Progenitor cell of endocrine pancreas (in vitro differentiated cells): Measurements from ENCODE around the gene ZNF814. TPM values are rescaled to one million over a fixed set of nuclear protein-coding genes. Genes with fewer than 3 reads are reported as not detected.
"Not testable (repeated sequence)": the region's sequence is repeated elsewhere in the genome, so short reads cannot be mapped to it uniquely, and the experiment has no call there.

Source experiments
- DNase-seq: peaks from one replicate; pipeline ENCODE4 v3.0.0; 2021; ENCODE audit warnings: low spot score; ENCODE audit not compliant: unreplicated experiment
- H3K27ac Mint-ChIP-seq: 2 replicates; pipeline ENCODE4 v1.8.0; 2021; ENCODE audit warnings: mild to moderate bottlenecking, moderate library complexity, mixed read lengths
- H3K27me3 Mint-ChIP-seq: 2 replicates; pipeline ENCODE4 v1.8.0; 2021; ENCODE audit warnings: mixed read lengths
- H3K36me3 Mint-ChIP-seq: 2 replicates; pipeline ENCODE4 v1.8.0; 2022; ENCODE audit warnings: mixed read lengths; ENCODE audit not compliant: insufficient read depth
- H3K4me1 Mint-ChIP-seq: 2 replicates; pipeline ENCODE4 v1.8.0; 2021; ENCODE audit warnings: low read depth, mixed read lengths
- H3K4me3 Mint-ChIP-seq: 2 replicates; pipeline ENCODE4 v1.8.0; 2021; ENCODE audit warnings: low read depth, mild to moderate bottlenecking, moderate library complexity, mixed read lengths
- H3K9me3 Mint-ChIP-seq: 2 replicates; pipeline ENCODE4 v1.8.0; 2021; ENCODE audit warnings: low read depth, mixed read lengths
- CTCF ChIP-seq: fragments of 200-600 bp; sonication (generic); IDR thresholded peaks from one replicate; pipeline ENCODE4 v1.5.0; 2021; ENCODE audit warnings: antibody characterized with exemption, mild to moderate bottlenecking; ENCODE audit not compliant: unreplicated experiment
- total RNA-seq: library from RNA; stranded (reverse); gene quantifications from 2 replicates; pipeline ENCODE4 v1.2.1, GENCODE V29; 2021

Gene ZNF814
- total RNA-seq, 1 donor from 2014 or later = 54.9 TPM

DNA sequence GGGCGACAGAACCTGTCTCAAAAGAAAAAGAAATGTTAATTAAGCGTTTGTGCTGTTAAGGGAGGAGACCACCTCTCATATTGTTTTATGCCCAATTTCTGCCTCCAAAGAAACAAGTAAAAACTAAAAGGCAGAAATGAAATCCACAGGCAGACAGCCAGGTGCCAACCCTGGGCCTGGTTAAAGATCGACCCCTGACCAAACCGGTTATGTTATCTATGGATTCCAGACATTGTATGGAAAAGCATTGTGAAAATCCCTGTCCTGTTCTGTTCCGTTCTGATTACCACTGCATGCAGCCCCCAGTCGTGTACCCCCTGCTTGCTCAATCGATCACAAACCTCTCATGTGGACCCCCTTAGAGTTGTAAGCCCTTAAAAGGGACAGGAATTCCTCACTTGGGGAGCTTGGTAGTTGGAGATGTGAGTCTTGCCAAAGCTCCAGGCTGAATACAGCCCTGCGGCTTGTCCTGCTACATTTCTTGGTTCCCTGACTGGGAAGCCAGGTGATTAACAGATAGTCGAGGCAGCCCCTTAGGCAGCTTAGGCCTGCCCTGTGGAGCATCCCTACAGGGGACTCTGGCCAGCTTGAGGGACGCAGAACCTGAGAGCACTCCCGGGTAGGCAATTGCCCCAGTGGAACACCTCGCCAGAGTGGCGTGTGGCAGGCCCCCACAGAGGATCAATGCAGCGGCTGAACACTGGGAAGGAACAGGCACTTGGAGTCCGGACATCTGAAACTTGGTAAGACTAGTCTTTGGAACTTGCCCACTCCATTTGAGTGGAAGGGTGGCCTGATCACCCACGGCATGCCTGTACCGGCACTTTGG is 73.4 kb downstream of the ZNF814 start:
- Mint-ChIP-seq H3K9me3 (no peaks in the 10 kb centered on the region), H3K4me3 (peak overlapping the region; percentile 95), H3K4me1 (peaks cover 74% of the 10 kb centered on the region), H3K36me3 (peaks cover 12% of the 10 kb centered on the region), H3K27me3 (no peaks in the 10 kb centered on the region), H3K27ac (peak overlapping the region; percentile 97)
- TF ChIP-seq CTCF = no peak
- no peak for DNase-seq

DNA sequence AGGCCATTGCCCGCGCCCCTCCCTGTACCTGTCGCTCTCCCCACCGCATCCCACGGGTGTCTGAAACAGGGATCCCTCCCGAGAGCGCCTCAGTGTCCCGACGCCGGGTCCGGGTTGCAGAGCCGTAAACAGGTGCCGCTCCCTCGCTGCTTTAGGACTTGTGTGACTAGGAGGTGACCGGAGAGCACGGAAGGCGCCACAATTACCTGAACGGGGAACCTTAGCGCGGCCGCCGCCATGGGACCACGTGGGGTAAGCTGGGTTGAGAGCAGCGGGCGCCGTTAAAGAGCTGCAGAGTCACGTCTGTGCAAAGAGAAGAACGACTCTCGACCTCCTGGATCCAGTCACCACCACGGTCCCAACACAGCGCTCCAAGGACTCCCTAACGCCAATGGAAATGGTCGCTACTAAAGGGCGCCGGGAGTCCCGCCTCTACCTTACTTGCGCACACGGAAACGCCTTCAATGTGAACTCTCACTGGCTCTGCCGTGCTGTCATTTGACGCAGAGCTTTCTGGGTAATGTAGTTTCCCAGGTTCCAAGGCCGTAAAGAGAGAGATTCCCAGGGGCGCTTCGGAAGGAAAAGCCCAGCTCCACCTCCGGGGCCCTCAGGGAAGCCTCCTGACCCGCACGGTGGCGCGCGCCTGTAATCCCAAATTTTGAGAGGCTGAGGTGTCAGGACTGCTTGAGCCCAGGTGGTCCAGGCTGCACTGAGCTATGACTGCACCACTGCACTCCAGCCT is 74.2 kb downstream of the ZNF814 start, which contains the start of gene ZNF552:
Gene ZNF552 (minus strand): TSS at position 409 of the 742 bp plus-strand sequence. CDS start 170 bp downstream, at position 239.
- no peak for TF ChIP-seq CTCF
- H3K4me3 Mint-ChIP-seq = peak within 1 kb of the TSS; percentile 95
- DNase-seq = peak; percentile 60
- peaks cover 13% of the 10 kb centered on the region for H3K36me3 Mint-ChIP-seq
- H3K9me3 Mint-ChIP-seq = no peaks in the 10 kb centered on the region
- no peaks in the 10 kb centered on the region for H3K27me3 Mint-ChIP-seq
- H3K4me1 Mint-ChIP-seq = peaks cover 74% of the 10 kb centered on the region
- peak within 1 kb of the TSS; percentile 97 for H3K27ac Mint-ChIP-seq

GRCh38 chr19:57813919-57814504 is 74.8 kb downstream of the ZNF814 start:
- Mint-ChIP-seq H3K9me3 (no peaks in the 10 kb centered on the region), H3K36me3 (peaks cover 17% of the 10 kb centered on the region), H3K4me1 (peaks cover 76% of the 10 kb centered on the region), H3K27me3 (no peaks in the 10 kb centered on the region), H3K27ac (peak overlapping the region; percentile 97), H3K4me3 (peak overlapping the region; percentile 95)
- no peak for DNase-seq
- TF ChIP-seq CTCF = no peak

GRCh38 chr19:57812975-57813820 is 75.6 kb downstream of the ZNF814 start:
- not testable (repeated sequence) for H3K9me3 Mint-ChIP-seq, H3K27me3 Mint-ChIP-seq, DNase-seq
- H3K4me3 Mint-ChIP-seq = peak overlapping the region; percentile 95
- peaks cover 19% of the 10 kb centered on the region for H3K36me3 Mint-ChIP-seq
- H3K27ac Mint-ChIP-seq = peak overlapping the region; percentile 85
- H3K4me1 Mint-ChIP-seq = peaks cover 69% of the 10 kb centered on the region

- DNase-seq = no peak
- no peak for TF ChIP-seq CTCF
- Mint-ChIP-seq H3K4me1 (peaks cover 66% of the 10 kb centered on the region), H3K27me3 (no peaks in the 10 kb centered on the region), H3K4me3 (peak overlapping the region; percentile 48), H3K9me3 (no peaks in the 10 kb centered on the region), H3K36me3 (peaks cover 22% of the 10 kb centered on the region), H3K27ac (peak overlapping the region; percentile 43)
These were observed 76.6 kb downstream of the ZNF814 start for GRCh38 chr19:57812226-57812625.

DNA sequence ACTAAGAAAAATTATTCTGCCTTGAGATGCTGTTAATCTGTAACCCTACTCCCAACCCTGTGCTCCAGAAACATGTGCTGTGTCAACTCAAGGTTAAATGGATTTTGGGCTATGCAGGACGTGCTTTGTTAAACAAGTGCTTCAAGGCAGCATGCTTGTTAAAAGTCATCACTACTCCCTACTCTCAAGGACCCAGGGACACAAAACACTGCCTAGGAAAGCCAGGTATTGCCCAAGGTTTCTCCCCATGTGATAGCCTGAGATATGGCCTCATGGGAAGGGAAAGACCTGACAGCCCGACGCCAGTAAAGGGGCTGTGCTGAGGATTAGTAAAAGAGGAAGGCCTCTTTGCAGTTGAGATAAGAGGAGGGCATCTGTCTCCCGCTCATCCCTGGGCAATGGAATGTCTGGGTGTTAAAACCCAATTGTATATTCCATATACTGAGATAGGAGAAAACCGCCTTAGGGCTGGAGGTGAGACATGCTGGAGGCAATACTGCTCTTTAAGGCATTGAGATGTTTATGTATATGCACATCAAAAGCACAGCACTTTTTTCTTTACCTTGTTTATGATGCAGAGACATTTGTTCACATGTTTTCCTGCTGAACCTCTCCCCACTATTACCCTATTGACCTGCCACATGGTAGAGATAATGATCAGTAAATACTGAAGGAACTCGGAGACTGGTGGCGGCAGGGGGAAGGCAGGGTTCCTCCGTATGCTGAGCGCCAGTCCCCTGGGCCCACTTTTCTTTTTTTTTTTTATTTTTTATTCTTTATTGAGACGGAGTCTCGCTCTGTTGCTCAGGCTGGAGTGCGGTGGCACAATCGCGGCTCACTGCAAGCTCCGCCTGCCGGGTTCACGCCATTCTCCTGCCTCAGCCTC is 78.2 kb downstream of the ZNF814 start:
- Mint-ChIP-seq H3K27ac (peak overlapping the region; percentile 94), H3K4me3 (peak overlapping the region; percentile 38), H3K4me1 (peaks cover 53% of the 10 kb centered on the region), H3K36me3 (peaks cover 23% of the 10 kb centered on the region)
- H3K27me3 Mint-ChIP-seq, H3K9me3 Mint-ChIP-seq, DNase-seq: not testable (repeated sequence)
